Liver (tissue), 3 donors: Measurements from ENCODE around the gene LRRC15.

Experiments used
- CTCF ChIP-seq: fragments of 150-350 bp; IDR thresholded peaks from 2 replicates; pipeline ENCODE4 v1.5.1; 2017; ENCODE audit warnings: improper control_type of control experiment, low read depth, low read length; ENCODE audit not compliant: missing input control
- JUND ChIP-seq, 2 donors: IDR thresholded peaks; 2 replicates each; pipeline ENCODE4 v1.6.1; 2016; ENCODE audit warnings: antibody characterized with exemption in 2 of 2
- MAX ChIP-seq: IDR thresholded peaks from 2 replicates; pipeline ENCODE4 v1.6.1; 2016; ENCODE audit warnings: antibody characterized with exemption
- RAD21 ChIP-seq, 2 donors: IDR thresholded peaks; 2 replicates each; pipeline ENCODE4 v1.6.1; 2016; ENCODE audit warnings: antibody characterized with exemption in 2 of 2, mild to moderate bottlenecking in 2 of 2
- YY1 ChIP-seq: IDR thresholded peaks from 2 replicates; pipeline ENCODE4 v1.6.1; 2016; ENCODE audit warnings: antibody characterized with exemption, mild to moderate bottlenecking
- ZBTB33 ChIP-seq: IDR thresholded peaks from 2 replicates; pipeline ENCODE4 v1.6.1; 2016; ENCODE audit warnings: antibody characterized with exemption
- donor health status: healthy.
- donor health status: healthy.

- TF ChIP-seq MAX (no peak), JUND (IDR thresholded peaks at IDR 0.05) (no peak), CTCF (no peak), YY1 (no peak), RAD21 (IDR thresholded peaks at IDR 0.05) (no peak), ZBTB33 (no peak)
These were observed 29.7 kb downstream of the LRRC15 start for GRCh38 chr3:194339840-194340239.
